Adipose tissue (tissue), 3 donors: ENCODE data around the gene SP1. TPM values are rescaled to one million over a fixed set of nuclear protein-coding genes. Genes with fewer than 3 reads are reported as not detected.
"Not testable (repeated sequence)": the region's sequence is repeated elsewhere in the genome, so short reads cannot be mapped to it uniquely, and the experiment has no call there.

Source experiments
- H3K27ac ChIP-seq: one replicate; pipeline ENCODE4 v1.5.1; 2013; ENCODE audit warnings: low read depth, low read length
- WGBS, 3 donors: extraction: QIAGEN DNeasy Blood & Tissue Kit; methylation state at CpG; one replicate each; pipeline ENCODE4 v1.1.7; 2013; 5-methylcytosine and 5-hydroxymethylcytosine counted together
- polyA plus RNA-seq, 3 donors: library from polyadenylated mRNA; stranded (reverse); fragments of 200-250 nt; gene quantifications; one replicate each; pipeline ENCODE4 v1.2.3, GENCODE V29; 2013
- donor health status: healthy with polysubstance abuse.
- donor health status: Bipolar disorder and iron deficiency.
- donor health status: healthy.

The SP1 gene
- polyA plus RNA-seq, 3 donors, result 13.5 to 24.2 (median 14.6) TPM

DNA sequence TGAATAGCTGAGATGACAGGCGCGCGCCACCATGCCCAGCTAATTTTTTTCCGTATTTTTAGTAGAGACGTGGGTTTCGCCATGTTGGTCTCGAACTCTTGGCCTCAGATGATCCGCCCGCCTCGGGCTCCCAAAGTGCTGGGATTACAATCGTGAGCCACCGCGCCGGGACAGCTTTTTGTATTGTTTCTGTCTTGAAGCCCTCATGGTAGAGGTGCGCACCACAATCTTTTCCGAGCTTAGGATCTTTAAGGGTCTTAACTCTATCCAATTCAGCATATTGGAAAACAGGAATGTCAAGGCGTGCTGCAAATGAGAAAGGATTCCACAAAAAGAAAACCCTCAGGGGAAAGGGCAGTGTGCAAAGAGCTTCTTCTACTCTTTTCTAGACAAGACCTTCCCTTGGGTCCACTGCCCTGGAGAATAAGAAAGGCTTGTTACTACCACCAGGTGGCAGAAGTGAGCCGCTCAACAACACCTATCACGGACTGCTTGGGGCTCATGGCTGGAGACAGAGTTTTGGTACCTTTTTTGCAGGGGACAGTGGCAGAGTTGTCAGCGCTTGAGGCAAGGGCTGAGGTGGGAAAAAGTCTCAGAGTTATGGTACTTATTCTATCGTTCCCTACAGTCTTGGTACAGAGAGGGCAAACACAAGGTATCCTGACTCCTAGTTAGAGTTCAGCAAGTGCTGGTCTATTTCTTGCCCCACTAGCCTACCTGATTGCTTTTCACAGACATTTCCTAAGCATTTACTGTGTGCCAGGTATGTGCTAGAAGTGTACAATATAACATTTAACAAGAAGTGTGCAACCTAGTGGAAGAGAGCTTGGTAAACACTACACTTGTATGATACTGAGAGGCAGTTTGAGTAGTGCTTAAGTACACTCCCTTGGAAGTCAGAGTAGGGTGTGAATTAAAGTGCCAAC lies 27.4 kb upstream of the SP1 start:
- WGBS, 3 donors, result 54 to 62% (median 60%) methylated on average over 21 of the region's 21 CpGs
- no peak overlapping the region for H3K27ac ChIP-seq

DNA sequence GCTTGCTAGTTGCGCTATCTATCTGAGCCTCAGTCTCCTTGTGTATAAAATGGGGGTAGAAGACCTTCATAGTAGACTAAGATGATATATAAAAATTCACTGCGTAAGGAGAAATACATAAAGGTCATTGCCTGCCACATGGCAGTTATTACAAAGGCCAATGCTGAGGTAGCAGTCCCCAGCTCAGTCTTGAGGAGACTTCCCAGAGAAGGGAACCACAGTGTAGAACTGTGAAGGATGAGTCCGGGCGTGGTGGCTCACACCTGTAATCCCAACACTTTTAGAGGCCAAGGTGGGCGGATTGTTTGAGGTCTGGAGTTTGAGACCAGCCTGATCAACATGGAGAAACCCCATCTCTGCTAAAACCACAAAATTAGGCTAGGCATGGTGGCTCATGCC lies 26.7 kb upstream of the SP1 start:
- WGBS, 3 donors, result 86 to 91% (median 88%) methylated on average over 5 of the region's 5 CpGs
- no peak overlapping the region for H3K27ac ChIP-seq

DNA sequence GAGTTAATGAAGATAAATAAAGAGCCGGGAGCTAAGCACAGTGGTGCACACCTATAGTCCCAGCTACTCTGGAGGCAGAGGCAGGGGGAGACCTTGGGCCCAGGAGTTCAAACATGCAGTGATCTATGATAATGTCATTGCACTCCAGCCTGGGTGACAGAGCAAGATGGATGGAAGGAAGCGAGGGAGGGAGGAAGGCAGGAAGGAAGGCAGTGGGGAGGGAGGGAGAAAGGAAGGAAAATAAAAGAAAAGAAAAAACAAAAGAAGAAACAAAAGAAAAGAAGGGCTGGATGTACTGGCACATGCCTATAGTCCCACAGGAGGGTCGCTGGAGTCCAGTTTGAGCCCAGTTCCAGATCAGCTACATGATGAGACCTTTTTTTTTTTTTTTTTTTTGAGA lies 24.9 kb upstream of the SP1 start:
- no peak overlapping the region for H3K27ac ChIP-seq
- WGBS, 3 donors, result 35 to 60% (median 56%) methylated on average over 3 of the region's 3 CpGs

DNA sequence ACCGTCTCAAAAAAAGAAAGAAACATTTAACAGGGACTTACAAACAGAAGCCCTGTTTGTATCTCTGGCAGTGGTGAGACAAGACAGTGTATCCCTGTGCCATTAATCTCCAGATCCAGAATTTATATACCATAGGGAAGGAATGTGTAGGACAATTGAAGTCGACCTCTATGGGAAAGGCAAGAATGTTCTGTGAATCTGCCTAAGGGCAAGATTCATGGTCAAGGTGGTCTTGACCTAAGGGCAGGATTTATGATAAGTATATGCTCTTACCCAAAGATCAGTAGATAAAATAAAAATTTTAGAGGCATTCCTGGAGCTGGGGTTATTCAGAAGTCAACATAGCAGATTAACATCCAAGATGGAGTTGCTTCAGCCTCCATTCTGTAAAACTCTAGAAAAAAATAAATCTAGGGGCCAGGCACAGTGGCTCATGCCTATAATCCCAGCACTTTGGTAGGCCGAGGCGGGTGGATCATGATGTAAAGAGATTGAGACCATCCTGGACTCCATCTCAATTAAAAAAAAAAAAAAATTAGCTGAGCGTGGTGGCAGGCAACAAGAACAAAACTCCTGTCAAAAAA lies 21.0 kb upstream of the SP1 start:
- 86 to 88% (median 87%) methylated on average over 5 of the region's 5 CpGs for WGBS, 3 donors

DNA sequence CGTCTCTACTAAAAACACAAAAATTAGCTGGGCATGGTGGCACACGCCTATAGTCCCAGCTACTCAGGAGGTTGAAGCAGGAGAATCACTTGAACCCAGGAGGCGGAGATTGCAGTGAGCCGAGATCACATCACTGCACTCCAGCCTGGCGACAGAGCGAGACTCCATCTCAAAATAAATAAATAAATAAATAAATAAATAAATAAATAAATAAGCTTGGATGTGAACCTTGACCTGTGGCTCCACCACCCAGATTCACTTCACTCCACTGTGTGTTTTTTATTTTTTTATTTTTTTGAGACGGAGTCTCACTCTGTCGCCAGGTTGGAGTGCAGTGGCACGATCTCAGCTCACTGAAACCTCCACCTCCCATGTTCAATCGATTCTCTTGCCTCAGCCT lies 18.3 kb upstream of the SP1 start:
- not testable (repeated sequence) for H3K27ac ChIP-seq
- 91 to 98% (median 96%) methylated on average over 10 of the region's 10 CpGs for WGBS, 3 donors

More for the DNA sequence above, 21.0 kb upstream of the SP1 start:
- no peak overlapping the region for H3K27ac ChIP-seq

DNA sequence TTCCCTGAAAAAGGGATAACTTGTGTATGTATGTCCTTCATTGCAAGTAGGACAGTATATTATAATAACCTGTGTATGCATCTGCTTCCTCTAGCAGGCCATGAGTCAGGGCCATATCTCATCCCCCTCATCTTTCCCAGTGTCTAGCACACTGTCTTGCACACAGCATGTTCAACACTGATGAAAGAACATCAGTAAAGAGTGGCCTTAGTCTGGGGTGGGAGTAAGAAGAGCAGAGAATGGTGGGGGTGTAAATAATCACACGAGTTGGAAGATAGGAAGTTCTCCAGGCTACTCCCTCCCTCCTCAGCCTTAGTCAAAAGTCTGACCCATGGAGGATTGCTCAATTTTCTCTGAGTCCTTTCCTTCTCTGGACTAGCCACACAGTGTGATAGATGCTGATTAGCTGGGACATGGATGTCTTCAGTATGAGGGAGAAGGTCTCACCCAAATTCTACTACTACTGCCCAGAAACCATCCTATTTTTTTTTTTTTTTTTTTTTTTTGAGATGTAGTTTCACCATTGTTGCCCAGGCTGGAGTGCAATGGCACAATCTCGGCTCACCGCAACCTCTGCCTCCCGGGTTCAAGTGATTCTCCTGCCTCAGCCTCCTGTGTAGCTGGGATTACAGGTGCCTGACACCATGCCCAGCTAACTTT lies 14.6 kb upstream of the SP1 start:
- peak overlapping the region; percentile 6 for H3K27ac ChIP-seq
- 57 to 78% (median 59%) methylated on average over 4 of the region's 4 CpGs for WGBS, 3 donors

DNA sequence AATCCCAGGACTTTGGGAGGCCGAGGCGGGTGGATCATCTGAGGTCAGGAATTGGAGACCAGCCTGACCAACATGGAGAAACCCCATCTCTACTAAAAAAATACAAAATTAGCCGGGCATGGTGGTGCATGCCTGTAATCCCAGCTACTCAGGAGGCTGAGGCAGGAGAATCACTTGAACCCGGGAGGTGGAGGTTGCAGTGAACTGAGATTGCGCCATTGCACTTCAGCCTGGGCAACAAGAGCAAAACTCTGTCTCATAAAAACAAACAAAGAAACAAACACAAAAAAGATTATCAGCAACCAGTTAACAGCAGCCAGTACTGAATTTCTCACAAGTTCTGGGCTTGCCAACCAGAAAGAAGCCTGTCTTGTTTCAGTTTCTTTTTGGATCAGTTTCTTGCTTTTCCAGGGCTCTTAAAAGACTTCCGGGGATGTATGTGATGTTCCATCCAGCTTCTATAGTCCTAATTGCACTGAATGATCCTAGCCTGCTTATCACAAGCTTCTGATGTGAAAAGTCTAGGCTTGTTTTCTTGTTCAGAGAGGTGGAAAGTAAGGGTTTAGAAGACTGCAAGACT lies 6.3 kb upstream of the SP1 start:
- WGBS, 3 donors, result 71 to 73% (median 71%) methylated on average over 6 of the region's 6 CpGs
- not testable (repeated sequence) for H3K27ac ChIP-seq

DNA sequence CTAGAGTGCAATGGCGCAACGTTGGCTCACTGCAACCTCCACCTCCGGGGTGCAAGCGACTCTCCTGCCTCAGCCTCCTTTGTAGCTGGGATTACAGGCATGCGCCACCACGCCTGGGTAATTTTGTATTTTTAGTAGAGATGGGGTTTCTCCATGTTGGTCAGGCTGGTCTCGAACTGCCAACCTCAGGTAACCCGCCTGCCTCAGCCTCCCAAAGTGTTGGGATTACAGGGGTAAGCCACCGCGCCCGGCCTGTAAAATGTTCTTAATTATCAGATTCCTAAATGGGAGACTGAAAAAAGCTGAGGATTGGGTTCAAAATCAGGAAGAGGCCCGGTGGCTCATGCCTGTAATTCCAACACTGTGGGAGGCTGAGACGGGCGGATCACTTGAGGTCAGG lies 5.7 kb upstream of the SP1 start:
- not testable (repeated sequence) for H3K27ac ChIP-seq
- 80 to 94% (median 86%) methylated on average over 14 of the region's 14 CpGs for WGBS, 3 donors

DNA sequence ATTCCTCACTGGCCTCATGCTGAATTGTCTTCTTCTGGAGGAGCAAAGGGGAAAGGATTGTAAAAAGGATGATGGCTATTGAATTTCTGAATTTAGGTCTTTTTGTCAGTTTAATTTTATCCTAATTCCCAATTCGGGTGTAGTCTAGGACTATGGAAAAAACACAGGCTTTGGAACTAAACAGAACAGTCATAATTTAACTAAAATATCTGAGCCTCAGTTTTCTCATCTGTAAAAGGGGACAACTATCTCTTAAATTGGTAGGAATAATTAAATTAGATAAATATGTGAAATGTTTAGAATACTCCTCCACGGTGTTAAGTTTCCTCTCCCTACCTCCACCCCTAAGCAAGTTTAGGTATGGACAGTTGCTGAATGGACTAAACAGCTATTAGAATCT lies 3.2 kb upstream of the SP1 start:
- 88 to 90% (median 88%) methylated on average over 2 of the region's 2 CpGs for WGBS, 3 donors
- no peak overlapping the region for H3K27ac ChIP-seq

DNA sequence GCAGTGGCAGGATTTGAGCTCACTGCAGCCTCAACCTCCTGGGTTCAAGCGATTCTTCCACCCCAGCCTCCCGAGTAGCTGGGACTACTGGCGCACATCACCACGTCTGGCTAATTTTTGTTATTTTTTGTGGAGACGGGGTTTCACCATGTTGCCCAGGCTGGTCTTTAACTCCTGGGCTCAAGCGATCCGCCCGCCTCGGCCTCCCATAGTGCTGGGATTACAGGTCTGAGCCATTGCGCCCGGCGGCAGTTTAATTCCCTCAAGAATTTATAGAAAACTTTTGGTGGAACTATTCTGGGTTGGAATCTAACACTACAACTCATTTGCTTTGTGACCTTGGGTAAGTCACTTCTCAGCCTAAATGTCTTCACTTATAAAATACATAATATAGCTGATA lies 1.8 kb upstream of the SP1 start:
- 98% methylated on average over 12 of the region's 12 CpGs for WGBS, 3 donors
- H3K27ac ChIP-seq, result no peak overlapping the region

DNA sequence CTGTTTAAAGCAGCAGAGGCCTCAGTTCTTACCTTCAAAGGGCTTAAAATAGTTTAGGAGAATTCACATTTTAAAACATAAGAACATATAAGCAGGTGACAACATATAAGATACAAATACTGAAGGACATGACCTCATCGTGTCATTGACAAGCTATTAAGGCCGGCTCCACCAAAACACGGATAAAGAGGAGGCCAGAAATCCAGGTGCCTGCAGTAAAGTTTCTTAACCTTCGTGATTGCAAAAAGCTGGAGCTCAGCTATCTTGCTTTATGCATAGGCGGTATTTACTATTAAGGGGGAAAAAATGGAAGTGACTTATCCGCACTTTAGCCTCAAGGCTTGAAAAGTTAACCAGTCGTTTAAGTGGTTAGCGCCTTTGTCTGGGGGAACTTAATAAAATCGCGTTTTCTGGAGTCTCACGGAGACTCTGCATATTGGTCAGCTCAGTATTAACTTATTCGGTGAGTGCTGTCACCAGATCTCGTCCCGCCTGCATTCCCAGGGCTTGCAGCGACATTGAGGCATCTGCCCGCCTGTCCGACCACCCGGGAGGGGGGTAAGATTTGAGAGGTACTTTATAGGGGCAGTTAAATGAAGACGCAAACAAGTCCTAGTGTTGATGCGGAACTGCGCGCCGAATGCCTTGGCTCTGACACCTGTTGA lies 1.1 kb upstream of the SP1 start:
- 13 to 17% (median 16%) methylated on average over 23 of the region's 23 CpGs for WGBS, 3 donors
- no peak overlapping the region for H3K27ac ChIP-seq

DNA sequence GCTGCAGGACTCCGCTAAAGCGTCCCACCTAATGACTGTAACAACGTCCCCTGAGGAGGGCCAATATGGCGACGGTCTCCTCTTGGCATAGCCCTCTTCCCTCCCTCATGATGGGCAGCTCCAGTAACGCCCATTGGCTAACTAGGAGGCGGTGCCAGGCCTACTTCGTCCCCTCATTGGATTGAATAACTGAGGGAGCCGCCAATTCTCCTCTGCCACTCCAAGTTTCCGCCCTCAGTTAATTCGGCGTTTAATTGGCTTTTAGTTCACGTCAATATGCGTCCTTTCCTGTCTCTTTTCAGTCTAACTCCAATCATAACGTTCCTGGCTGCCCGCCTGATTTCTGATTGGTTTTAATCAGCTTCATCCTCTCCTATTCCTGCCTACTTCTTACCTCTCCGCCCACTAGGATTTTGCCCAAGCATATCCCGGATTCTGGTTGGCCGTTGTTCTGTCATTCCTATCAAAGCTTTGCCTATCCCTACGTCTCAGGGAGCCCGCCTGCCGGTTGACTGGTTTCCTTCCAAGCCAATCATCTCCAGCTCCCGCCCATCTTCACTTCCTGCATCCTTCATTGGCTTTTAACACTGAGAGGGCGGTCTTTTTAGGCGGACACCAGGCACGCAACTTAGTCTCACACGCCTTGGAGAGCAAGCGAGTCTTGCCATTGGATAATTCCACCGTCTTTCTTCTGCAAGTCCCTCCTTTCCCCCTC lies 430 bp upstream of the SP1 start:
- H3K27ac ChIP-seq, result no peak overlapping the region
- WGBS, 3 donors, result 0% methylated on average over 29 of the region's 29 CpGs

DNA sequence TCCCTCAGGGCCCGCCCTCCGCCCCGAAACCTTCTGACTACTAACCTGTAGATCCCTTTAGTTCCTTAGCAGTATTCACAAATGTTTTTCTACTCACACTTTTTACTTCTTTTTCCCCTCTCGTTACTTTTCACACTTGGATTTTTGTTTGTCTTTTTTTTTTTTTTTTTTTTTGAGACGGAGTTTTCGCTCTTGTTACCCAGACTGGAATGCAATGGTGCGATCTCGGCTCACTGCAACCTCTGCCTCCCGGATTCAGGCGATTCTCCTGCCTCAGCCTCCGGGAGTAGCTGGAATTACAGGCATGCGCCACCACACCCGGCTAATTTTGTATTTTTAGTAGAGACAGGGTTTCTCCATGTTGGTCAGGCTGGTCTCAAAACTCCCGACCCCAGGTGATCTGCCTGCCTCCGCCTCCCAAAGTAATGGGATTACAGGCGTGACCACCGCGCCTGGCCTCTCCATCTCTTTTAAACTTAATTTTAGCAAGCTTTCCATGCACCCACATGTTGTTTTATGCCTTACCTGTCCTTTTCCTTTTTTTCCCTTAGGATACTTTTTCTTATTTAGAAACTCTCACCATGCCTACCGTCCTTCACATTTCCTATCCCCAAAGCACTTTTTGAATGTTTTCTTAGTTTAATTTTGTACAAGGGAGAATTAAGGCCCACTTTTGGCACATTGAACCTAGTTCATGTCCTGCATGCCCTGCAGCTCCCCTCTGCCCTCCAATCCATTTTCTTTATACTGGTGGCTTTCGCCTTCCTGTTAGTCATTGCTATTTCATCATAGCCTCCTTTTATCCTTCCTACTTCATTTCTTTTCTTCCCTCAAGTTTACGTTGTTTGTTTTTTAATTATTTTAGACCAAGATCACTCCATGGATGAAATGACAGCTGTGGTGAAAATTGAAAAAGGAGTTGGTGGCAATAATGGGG lies 1.1 kb downstream of the SP1 start:
- H3K27ac ChIP-seq, result no peak overlapping the region
- WGBS, 3 donors, result 9 to 14% (median 11%) methylated on average over 19 to 21 of the region's 21 CpGs

DNA sequence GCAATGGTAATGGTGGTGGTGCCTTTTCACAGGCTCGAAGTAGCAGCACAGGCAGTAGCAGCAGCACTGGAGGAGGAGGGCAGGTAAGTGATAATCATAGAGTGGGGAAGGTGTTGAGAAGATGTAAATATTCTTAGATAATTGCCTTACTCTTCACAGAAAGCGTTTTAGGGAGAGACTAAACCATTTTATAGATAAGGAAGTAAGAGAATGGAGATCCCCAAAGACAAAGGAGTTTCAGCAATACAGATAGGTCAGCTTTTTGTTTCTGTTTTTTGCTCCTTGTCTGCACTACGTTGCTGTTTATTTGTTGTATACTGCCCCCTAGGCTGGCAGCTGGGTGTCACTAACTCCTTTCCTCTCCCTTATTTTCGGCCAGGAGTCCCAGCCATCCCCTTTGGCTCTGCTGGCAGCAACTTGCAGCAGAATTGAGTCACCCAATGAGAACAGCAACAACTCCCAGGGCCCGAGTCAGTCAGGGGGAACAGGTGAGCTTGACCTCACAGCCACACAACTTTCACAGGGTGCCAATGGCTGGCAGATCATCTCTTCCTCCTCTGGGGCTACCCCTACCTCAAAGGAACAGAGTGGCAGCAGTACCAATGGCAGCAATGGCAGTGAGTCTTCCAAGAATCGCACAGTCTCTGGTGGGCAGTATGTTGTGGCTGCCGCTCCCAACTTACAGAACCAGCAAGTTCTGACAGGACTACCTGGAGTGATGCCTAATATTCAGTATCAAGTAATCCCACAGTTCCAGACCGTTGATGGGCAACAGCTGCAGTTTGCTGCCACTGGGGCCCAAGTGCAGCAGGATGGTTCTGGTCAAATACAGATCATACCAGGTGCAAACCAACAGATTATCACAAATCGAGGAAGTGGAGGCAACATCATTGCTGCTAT lies 2.0 kb downstream of the SP1 start:
- H3K27ac ChIP-seq, result no peak overlapping the region
- 33 to 44% (median 44%) methylated on average over 9 of the region's 9 CpGs for WGBS, 3 donors

DNA sequence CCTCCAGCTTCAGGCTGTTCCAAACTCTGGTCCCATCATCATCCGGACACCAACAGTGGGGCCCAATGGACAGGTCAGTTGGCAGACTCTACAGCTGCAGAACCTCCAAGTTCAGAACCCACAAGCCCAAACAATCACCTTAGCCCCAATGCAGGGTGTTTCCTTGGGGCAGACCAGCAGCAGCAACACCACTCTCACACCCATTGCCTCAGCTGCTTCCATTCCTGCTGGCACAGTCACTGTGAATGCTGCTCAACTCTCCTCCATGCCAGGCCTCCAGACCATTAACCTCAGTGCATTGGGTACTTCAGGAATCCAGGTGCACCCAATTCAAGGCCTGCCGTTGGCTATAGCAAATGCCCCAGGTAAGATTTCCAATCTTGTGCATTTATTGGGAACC lies 3.3 kb downstream of the SP1 start:
- 58 to 77% (median 74%) methylated on average over 2 of the region's 2 CpGs for WGBS, 3 donors
- no peak overlapping the region for H3K27ac ChIP-seq

DNA sequence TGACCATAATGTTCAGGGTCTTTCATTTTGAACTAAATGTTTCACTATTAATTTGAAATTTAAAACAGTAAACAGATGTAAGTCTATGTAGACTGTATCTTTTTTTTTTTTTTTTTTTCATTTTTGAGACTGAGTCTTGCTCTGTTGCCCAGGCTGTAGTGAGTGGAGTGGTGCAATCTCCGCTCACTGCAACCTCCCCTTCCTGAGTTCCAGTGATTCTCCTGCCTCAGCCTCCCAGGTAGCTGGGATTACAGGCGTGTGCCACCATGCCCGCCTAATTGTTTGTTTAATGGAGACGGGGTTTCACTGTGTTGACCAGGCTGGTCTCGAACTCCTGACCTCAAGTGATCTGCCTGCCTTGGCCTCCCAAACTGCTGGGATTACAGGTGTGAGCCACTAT lies 6.4 kb downstream of the SP1 start:
- not testable (repeated sequence) for H3K27ac ChIP-seq
- 90 to 94% (median 93%) methylated on average over 5 of the region's 5 CpGs for WGBS, 3 donors
